Loucy (cell line): ENCODE measurements around the gene ZNF23.
A peak's percentile ranks its signal among the peaks of the same experiment; 100 is the strongest.

ENCODE experiments used
- H2AFZ ChIP-seq: fragments of 200-600 bp; sonication (generic); 2 replicates; pipeline ENCODE4 v1.6.0; 2016; ENCODE audit warnings: antibody characterized with exemption, mild to moderate bottlenecking, low read length, moderate library complexity
- H3F3A ChIP-seq: fragments of 200-600 bp; 2 replicates; pipeline ENCODE4 v1.6.0; 2016; ENCODE audit warnings: antibody characterized with exemption, low read depth, mild to moderate bottlenecking
- H3K27me3 ChIP-seq: fragments of 200-600 bp; sonication (generic); 2 replicates; pipeline ENCODE4 v1.6.1; 2014; ENCODE audit warnings: low read length, mild to moderate bottlenecking; ENCODE audit not compliant: insufficient read depth, poor library complexity, severe bottlenecking
- H3K36me3 ChIP-seq: fragments of 200-600 bp; sonication (generic); 2 replicates; pipeline ENCODE4 v1.6.1; 2016; ENCODE audit warnings: low read length; ENCODE audit not compliant: insufficient read depth
- H3K4me1 ChIP-seq: fragments of 200-600 bp; sonication (generic); 2 replicates; pipeline ENCODE4 v1.5.1; 2014; ENCODE audit warnings: low read length, mild to moderate bottlenecking; ENCODE audit not compliant: insufficient read depth, poor library complexity, severe bottlenecking
- H3K4me2 ChIP-seq: fragments of 200-600 bp; sonication (generic); 2 replicates; pipeline ENCODE4 v1.6.0; 2014; ENCODE audit warnings: antibody characterized with exemption, low read length, low read depth, mild to moderate bottlenecking; ENCODE audit not compliant: poor library complexity, severe bottlenecking
- H3K4me3 ChIP-seq: fragments of 200-600 bp; sonication (generic); 2 replicates; pipeline ENCODE4 v1.5.1; 2014; ENCODE audit warnings: low read length, mild to moderate bottlenecking, mixed read lengths; ENCODE audit not compliant: poor library complexity, severe bottlenecking
- H3K79me2 ChIP-seq: fragments of 200-600 bp; sonication (generic); 2 replicates; pipeline ENCODE4 v1.6.1; 2014; ENCODE audit warnings: low read length; ENCODE audit not compliant: insufficient read depth
- H3K9ac ChIP-seq: fragments of 200-600 bp; sonication (generic); 2 replicates; pipeline ENCODE4 v1.6.0; 2014; ENCODE audit warnings: mild to moderate bottlenecking, low read depth, low read length, moderate library complexity; ENCODE audit not compliant: poor library complexity, severe bottlenecking
- H3K9me2 ChIP-seq: fragments of 200-600 bp; sonication (generic); replicated peaks from 2 replicates; pipeline ENCODE4 v1.6.1; 2016; ENCODE audit warnings: low read depth, low read length, mixed read lengths
- H3K9me3 ChIP-seq: fragments of 200-600 bp; sonication (generic); 2 replicates; pipeline ENCODE4 v1.6.1; 2014; ENCODE audit warnings: mild to moderate bottlenecking, antibody characterized with exemption, low read length, low read depth; ENCODE audit not compliant: insufficient read depth
- H4K20me1 ChIP-seq: fragments of 200-600 bp; sonication (generic); 2 replicates; pipeline ENCODE4 v1.6.0; 2014; ENCODE audit warnings: antibody characterized with exemption, low read length, mild to moderate bottlenecking; ENCODE audit not compliant: insufficient read depth, poor library complexity, severe bottlenecking
- EZH2phosphoT487 ChIP-seq: fragments of 200-600 bp; IDR thresholded peaks from 2 replicates; pipeline ENCODE4 v1.6.1; 2018; ENCODE audit warnings: antibody characterized with exemption, mild to moderate bottlenecking, moderate library complexity, borderline replicate concordance
- TF ChIP-seq, protein P1 (sequence below): fragments of 200-600 bp; sonication (generic); conservative IDR thresholded peaks from 2 replicates; pipeline ENCODE4 v1.5.1; 2014; ENCODE audit warnings: mild to moderate bottlenecking, antibody characterized with exemption, low read length

Gene ZNF23

DNA sequence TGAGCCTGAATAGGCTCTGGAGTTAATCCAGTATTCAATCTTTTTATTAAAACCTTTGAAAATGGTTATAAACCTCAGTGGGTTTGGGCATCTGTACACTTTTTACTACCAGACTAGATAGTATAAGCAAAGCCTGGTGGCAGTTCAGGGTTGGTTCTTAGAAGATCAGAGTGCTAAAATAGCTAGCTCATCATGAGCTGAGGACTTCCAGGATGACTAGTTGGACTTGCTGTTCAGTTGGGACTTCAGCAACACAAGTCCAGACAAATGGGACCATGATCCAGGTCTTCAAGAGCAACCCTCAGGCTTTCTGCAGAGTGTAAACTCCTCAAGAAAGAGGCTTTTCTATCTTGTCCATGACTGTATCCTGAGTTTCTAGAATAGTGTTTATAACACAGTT, 28.3 kb upstream of the ZNF23 start:
- H3K9ac ChIP-seq = no peak overlapping the region
- no peaks in the 10 kb centered on the region for H3K9me2 ChIP-seq
- no peak overlapping the region for H3K4me2 ChIP-seq
- H2AFZ ChIP-seq = no peak overlapping the region
- no peaks in the 10 kb centered on the region for H3K27me3 ChIP-seq
- H3K79me2 ChIP-seq = no peaks in the 10 kb centered on the region
- H3K36me3 ChIP-seq = no peaks in the 10 kb centered on the region
- no peaks in the 10 kb centered on the region for H3F3A ChIP-seq
- H3K4me3 ChIP-seq = no peak overlapping the region
- no peak for TF ChIP-seq EZH2phosphoT487
- TF ChIP-seq, protein P1, sequence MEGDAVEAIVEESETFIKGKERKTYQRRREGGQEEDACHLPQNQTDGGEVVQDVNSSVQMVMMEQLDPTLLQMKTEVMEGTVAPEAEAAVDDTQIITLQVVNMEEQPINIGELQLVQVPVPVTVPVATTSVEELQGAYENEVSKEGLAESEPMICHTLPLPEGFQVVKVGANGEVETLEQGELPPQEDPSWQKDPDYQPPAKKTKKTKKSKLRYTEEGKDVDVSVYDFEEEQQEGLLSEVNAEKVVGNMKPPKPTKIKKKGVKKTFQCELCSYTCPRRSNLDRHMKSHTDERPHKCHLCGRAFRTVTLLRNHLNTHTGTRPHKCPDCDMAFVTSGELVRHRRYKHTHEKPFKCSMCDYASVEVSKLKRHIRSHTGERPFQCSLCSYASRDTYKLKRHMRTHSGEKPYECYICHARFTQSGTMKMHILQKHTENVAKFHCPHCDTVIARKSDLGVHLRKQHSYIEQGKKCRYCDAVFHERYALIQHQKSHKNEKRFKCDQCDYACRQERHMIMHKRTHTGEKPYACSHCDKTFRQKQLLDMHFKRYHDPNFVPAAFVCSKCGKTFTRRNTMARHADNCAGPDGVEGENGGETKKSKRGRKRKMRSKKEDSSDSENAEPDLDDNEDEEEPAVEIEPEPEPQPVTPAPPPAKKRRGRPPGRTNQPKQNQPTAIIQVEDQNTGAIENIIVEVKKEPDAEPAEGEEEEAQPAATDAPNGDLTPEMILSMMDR = no peak
- H4K20me1 ChIP-seq = no peaks in the 10 kb centered on the region
- no peaks in the 10 kb centered on the region for H3K9me3 ChIP-seq
- H3K4me1 ChIP-seq = peaks cover 6% of the 10 kb centered on the region

DNA sequence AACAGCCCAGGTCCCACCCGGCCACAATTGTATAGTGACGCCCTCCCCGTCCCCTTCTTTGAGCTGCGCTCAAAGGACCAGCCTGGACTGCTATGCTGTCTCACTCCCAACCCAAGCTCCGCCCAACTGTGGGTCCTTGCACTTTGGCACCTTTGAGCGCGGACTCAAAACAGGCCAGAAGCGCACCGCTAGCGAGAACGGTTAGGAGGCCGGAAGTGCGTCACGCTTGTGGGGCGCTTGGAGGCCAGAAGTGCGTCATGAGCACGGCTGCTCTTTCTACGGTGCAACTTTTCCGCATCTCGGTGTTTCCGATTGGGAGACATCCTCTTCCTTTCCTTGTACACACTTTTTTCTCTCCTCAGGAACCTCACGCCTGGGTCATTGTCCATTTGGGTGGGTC, 27.1 kb upstream of the ZNF23 start, which contains the start of gene ZNF19:
Gene ZNF19 (minus strand): TSS at position 203 of the 400 bp plus-strand sequence. CDS start 7,210 bp downstream, outside the sequence.
- no peaks in the 10 kb centered on the region for H3K9me2 ChIP-seq
- no peak for TF ChIP-seq EZH2phosphoT487
- peaks cover 10% of the 10 kb centered on the region for H3K4me1 ChIP-seq
- H3K27me3 ChIP-seq = no peaks in the 10 kb centered on the region
- no peak within 1 kb of the TSS for H2AFZ ChIP-seq
- H3K9ac ChIP-seq = no peak within 1 kb of the TSS
- H3K36me3 ChIP-seq = no peaks in the 10 kb centered on the region
- H3K79me2 ChIP-seq = no peaks in the 10 kb centered on the region
- no peaks in the 10 kb centered on the region for H4K20me1 ChIP-seq
- no peaks in the 10 kb centered on the region for H3F3A ChIP-seq
- no peak within 1 kb of the TSS for H3K4me2 ChIP-seq
- no peak within 1 kb of the TSS for H3K4me3 ChIP-seq
- no peaks in the 10 kb centered on the region for H3K9me3 ChIP-seq

- no peaks in the 10 kb centered on the region for H3K36me3 ChIP-seq
- no peaks in the 10 kb centered on the region for H3K9me2 ChIP-seq
- H4K20me1 ChIP-seq = no peaks in the 10 kb centered on the region
- H3K9me3 ChIP-seq = no peaks in the 10 kb centered on the region
- no peaks in the 10 kb centered on the region for H3K27me3 ChIP-seq
- no peaks in the 10 kb centered on the region for H3K79me2 ChIP-seq
- H3K9ac ChIP-seq = peak overlapping the region; percentile 77
- peak overlapping the region; percentile 100 for H2AFZ ChIP-seq
- H3F3A ChIP-seq = no peaks in the 10 kb centered on the region
- H3K4me1 ChIP-seq = peaks cover 8% of the 10 kb centered on the region
- peak overlapping the region; percentile 94 for H3K4me3 ChIP-seq
- TF ChIP-seq, protein P1 = no peak
- no peak for TF ChIP-seq EZH2phosphoT487
- H3K4me2 ChIP-seq = peak overlapping the region; percentile 89
Observed at GRCh38 chr16:71484006-71484893, 22.2 kb upstream of the ZNF23 start.

- peaks cover 8% of the 10 kb centered on the region for H3K4me1 ChIP-seq
- no peak overlapping the region for H3K4me3 ChIP-seq
- H4K20me1 ChIP-seq = no peaks in the 10 kb centered on the region
- no peaks in the 10 kb centered on the region for H3K36me3 ChIP-seq
- H3K79me2 ChIP-seq = no peaks in the 10 kb centered on the region
- H3K27me3 ChIP-seq = no peaks in the 10 kb centered on the region
- H3F3A ChIP-seq = no peaks in the 10 kb centered on the region
- no peaks in the 10 kb centered on the region for H3K9me3 ChIP-seq
- H3K4me2 ChIP-seq = no peak overlapping the region
- H2AFZ ChIP-seq = no peak overlapping the region
- TF ChIP-seq EZH2phosphoT487 = no peak
- TF ChIP-seq, protein P1 = no peak
- H3K9ac ChIP-seq = no peak overlapping the region
- H3K9me2 ChIP-seq = no peaks in the 10 kb centered on the region
Observed at GRCh38 chr16:71482569-71482968, 20.5 kb upstream of the ZNF23 start.
